H9 (cell line): Measurements from ENCODE around the gene MCM10. TPM values are rescaled to one million over a fixed set of nuclear protein-coding genes. Genes with fewer than 3 reads are reported as not detected.

Experiments
- DNase-seq: peaks from one replicate; pipeline ENCODE4 v3.0.0-alpha.2; 2017
- H2AFZ ChIP-seq: one replicate; pipeline ENCODE4 v1.6.1; 2013; ENCODE audit warnings: mild to moderate bottlenecking, low read length, control low read depth, moderate library complexity
- H2AK5ac ChIP-seq: 2 replicates; pipeline ENCODE4 v1.6.1; 2013; ENCODE audit warnings: low read length, control low read depth, mixed read lengths; ENCODE audit not compliant: insufficient read length
- H2BK120ac ChIP-seq: one replicate; pipeline ENCODE4 v1.6.1; 2013; ENCODE audit warnings: low read depth, mild to moderate bottlenecking, low read length, control low read depth, inconsistent platforms; ENCODE audit not compliant: poor library complexity, severe bottlenecking
- H2BK12ac ChIP-seq: 2 replicates; pipeline ENCODE4 v1.6.1; 2013; ENCODE audit warnings: low read length, control low read depth, mixed read lengths, low read depth; ENCODE audit not compliant: insufficient read length
- H2BK15ac ChIP-seq: 2 replicates; pipeline ENCODE4 v1.6.1; 2013; ENCODE audit warnings: low read depth, low read length, control low read depth
- H2BK20ac ChIP-seq: one replicate; pipeline ENCODE4 v1.6.1; 2013; ENCODE audit warnings: low read depth, mild to moderate bottlenecking, low read length, control low read depth, inconsistent platforms; ENCODE audit not compliant: poor library complexity, severe bottlenecking
- H2BK5ac ChIP-seq: 2 replicates; pipeline ENCODE4 v1.6.1; 2013; ENCODE audit warnings: low read length, control low read depth, mixed read lengths; ENCODE audit not compliant: insufficient read length
- H3K14ac ChIP-seq: 2 replicates; pipeline ENCODE4 v1.6.1; 2013; ENCODE audit warnings: low read length, control low read depth; ENCODE audit not compliant: insufficient read depth
- H3K18ac ChIP-seq: 2 replicates; pipeline ENCODE4 v1.6.1; 2013; ENCODE audit warnings: low read depth, mild to moderate bottlenecking, mixed read lengths, low read length, control low read depth; ENCODE audit not compliant: insufficient read length
- H3K23ac ChIP-seq: 2 replicates; pipeline ENCODE4 v1.6.1; 2013; ENCODE audit warnings: low read length, control low read depth, mixed read lengths, low read depth; ENCODE audit not compliant: insufficient read length
- H3K23me2 ChIP-seq: 2 replicates; pipeline ENCODE4 v1.6.1; 2013; ENCODE audit warnings: low read depth, mild to moderate bottlenecking, mixed read lengths, low read length, control low read depth; ENCODE audit not compliant: insufficient read length, poor library complexity, severe bottlenecking
- H3K27ac ChIP-seq: 2 replicates; pipeline ENCODE4 v1.5.1; 2013; ENCODE audit warnings: low read length, control low read depth, mixed read lengths, low read depth; ENCODE audit not compliant: insufficient read length
- H3K27me3 ChIP-seq: 2 replicates; pipeline ENCODE4 v1.6.1; 2013; ENCODE audit warnings: low read length, control low read depth, inconsistent platforms; ENCODE audit not compliant: insufficient read depth
- H3K4ac ChIP-seq: 2 replicates; pipeline ENCODE4 v1.6.1; 2013; ENCODE audit warnings: low read depth, mild to moderate bottlenecking, control low read depth, inconsistent platforms, low read length, moderate library complexity
- H3K4me1 ChIP-seq: 2 replicates; pipeline ENCODE4 v1.6.1; 2013; ENCODE audit warnings: low read length, control low read depth, inconsistent platforms; ENCODE audit not compliant: insufficient read depth
- H3K4me2 ChIP-seq: 2 replicates; pipeline ENCODE4 v1.6.1; 2013; ENCODE audit warnings: low read length, control low read depth, mixed read lengths; ENCODE audit not compliant: insufficient read length, insufficient read depth
- H3K56ac ChIP-seq: 2 replicates; pipeline ENCODE4 v1.6.1; 2013; ENCODE audit warnings: low read depth, mild to moderate bottlenecking, mixed read lengths, low read length, control low read depth; ENCODE audit not compliant: insufficient read length
- H3K79me1 ChIP-seq: 2 replicates; pipeline ENCODE4 v1.6.1; 2013; ENCODE audit warnings: low read depth, mild to moderate bottlenecking, moderate library complexity, low read length, control low read depth, inconsistent platforms; ENCODE audit not compliant: insufficient read depth, poor library complexity, severe bottlenecking
- H3K79me2 ChIP-seq: 2 replicates; pipeline ENCODE4 v1.6.1; 2013; ENCODE audit warnings: low read length, control low read depth, inconsistent platforms; ENCODE audit not compliant: insufficient read depth
- H3K9ac ChIP-seq: 2 replicates; pipeline ENCODE4 v1.6.1; 2013; ENCODE audit warnings: low read length, control low read depth, mixed read lengths; ENCODE audit not compliant: insufficient read length; ENCODE audit errors: extremely low read depth
- H3K9me3 ChIP-seq: one replicate; pipeline ENCODE4 v1.6.1; 2013; ENCODE audit warnings: low read depth, low read length, inconsistent platforms; ENCODE audit not compliant: control insufficient read depth
- H3T11ph ChIP-seq: one replicate; pipeline ENCODE4 v1.6.1; 2013; ENCODE audit warnings: mild to moderate bottlenecking, low read length, control low read depth, inconsistent platforms
- H4K20me1 ChIP-seq: one replicate; pipeline ENCODE4 v1.6.1; 2013; ENCODE audit not compliant: control insufficient read depth, insufficient read length, insufficient read depth
- H4K5ac ChIP-seq: 2 replicates; pipeline ENCODE4 v1.6.1; 2013; ENCODE audit warnings: low read depth, mild to moderate bottlenecking, mixed read lengths, low read length, control low read depth; ENCODE audit not compliant: insufficient read length
- H4K8ac ChIP-seq: replicated peaks from 2 replicates; pipeline ENCODE4 v1.6.1; 2013; ENCODE audit warnings: low read length, control low read depth, mixed read lengths, low read depth; ENCODE audit not compliant: insufficient read length
- H4K91ac ChIP-seq: 2 replicates; pipeline ENCODE4 v1.6.1; 2013; ENCODE audit warnings: low read depth, mild to moderate bottlenecking, moderate library complexity, mixed read lengths, low read length, control low read depth; ENCODE audit not compliant: insufficient read length
- H3K27ac Mint-ChIP-seq, 3 experiments: 2 replicates in 2 of 3; 3 replicates in 1 of 3; pipeline ENCODE4 v1.8.0; 2020 to 2021; ENCODE audit warnings: mixed read lengths in 3 of 3, mild to moderate bottlenecking in 1 of 3, moderate library complexity in 1 of 3
- H3K27me3 Mint-ChIP-seq: 2 replicates; pipeline ENCODE4 v1.8.0; 2021; ENCODE audit warnings: low read depth, mild to moderate bottlenecking, moderate library complexity, mixed read lengths
- H3K36me3 Mint-ChIP-seq, 3 experiments: 2 replicates in 2 of 3; 3 replicates in 1 of 3; pipeline ENCODE4 v1.8.0; 2020 to 2021; ENCODE audit warnings: low read depth in 3 of 3, mixed read lengths in 3 of 3; ENCODE audit not compliant: insufficient read depth in 1 of 3
- H3K4me1 Mint-ChIP-seq, 2 experiments: 2 replicates each; pipeline ENCODE4 v1.8.0; 2020; ENCODE audit warnings: mixed read lengths in 2 of 2
- H3K4me3 Mint-ChIP-seq, 2 experiments: 2 replicates in 1 of 2; 3 replicates in 1 of 2; pipeline ENCODE4 v1.8.0; 2020 to 2021; ENCODE audit warnings: mild to moderate bottlenecking in 2 of 2, mixed read lengths in 2 of 2, moderate library complexity in 1 of 2
- H3K9me3 Mint-ChIP-seq, 2 experiments: 2 replicates in 1 of 2; 3 replicates in 1 of 2; pipeline ENCODE4 v1.8.0; 2020; ENCODE audit warnings: mild to moderate bottlenecking in 2 of 2, mixed read lengths in 2 of 2, moderate library complexity in 1 of 2
- CTCF ChIP-seq: fragments of 200-600 bp; sonication (generic); conservative IDR thresholded peaks from 3 replicates; pipeline ENCODE4 v1.8.0; 2021; ENCODE audit warnings: antibody characterized with exemption, mild to moderate bottlenecking
- WGBS: extraction: QIAGEN DNeasy Blood & Tissue Kit; methylation state at CpG from one replicate; pipeline ENCODE4 v1.1.7; 2013; ENCODE audit warnings: missing lambda C conversion rate, low lambda C conversion rate, mixed read lengths; ENCODE audit not compliant: insufficient read length; ENCODE audit errors: extremely low coverage; 5-methylcytosine and 5-hydroxymethylcytosine counted together
- total RNA-seq: library from RNA; stranded (reverse); gene quantifications from 2 replicates; pipeline ENCODE4 v1.2.1, GENCODE V29; 2021

The MCM10 gene
- total RNA-seq, 1 experiment from 2014 or later: 67.4 TPM

GRCh38 chr10:13233358-13233757, 72.0 kb downstream of the MCM10 start:
- no peaks in the 10 kb centered on the region for H3K36me3 Mint-ChIP-seq
- Histone ChIP-seq H2BK5ac (no peak overlapping the region), H3K23me2 (no peaks in the 10 kb centered on the region), H4K91ac (no peak overlapping the region), H3K9ac (no peak overlapping the region), H3K4ac (no peak overlapping the region), H4K8ac (no peak overlapping the region), H2AK5ac (no peak overlapping the region), H2BK120ac (no peak overlapping the region), H3K18ac (no peak overlapping the region), H3K23ac (no peak overlapping the region), H2BK15ac (no peak overlapping the region), H2BK12ac (no peak overlapping the region), H3T11ph (no peak overlapping the region), H3K9me3 (no peaks in the 10 kb centered on the region), H3K4me1 (peaks cover 10% of the 10 kb centered on the region; the same call in 1 of the 2 replicates), H4K5ac (no peak overlapping the region), H4K20me1 (peaks cover 3% of the 10 kb centered on the region), H2AFZ (no peak overlapping the region), H3K79me2 (no peaks in the 10 kb centered on the region), H3K27me3 (no peaks in the 10 kb centered on the region), H3K27ac (no peak overlapping the region), H3K56ac (no peak overlapping the region), H3K4me2 (no peak overlapping the region), H3K14ac (no peak overlapping the region), H2BK20ac (no peak overlapping the region), H3K79me1 (no peaks in the 10 kb centered on the region)
- no peak overlapping the region; a peak in 1 of 5 replicates for H3K4me3 Mint-ChIP-seq
- peaks cover 25 to 35% of the 10 kb centered on the region in 2 experiments for H3K4me1 Mint-ChIP-seq
- WGBS: no CpG with 5 or more reads among the region's 14 CpGs
- H3K27me3 Mint-ChIP-seq: no peaks in the 10 kb centered on the region; the same call in 1 of the 2 replicates
- no peak for TF ChIP-seq CTCF
- H3K9me3 Mint-ChIP-seq: no peaks in the 10 kb centered on the region
- no peak overlapping the region for H3K27ac Mint-ChIP-seq
- DNase-seq: no peak
